ENCODE data around the gene TAF4B.

GRCh38 chr18:26357960-26358359 is 131.7 kb downstream of the TAF4B start:
- TF ChIP-seq, protein P1, sequence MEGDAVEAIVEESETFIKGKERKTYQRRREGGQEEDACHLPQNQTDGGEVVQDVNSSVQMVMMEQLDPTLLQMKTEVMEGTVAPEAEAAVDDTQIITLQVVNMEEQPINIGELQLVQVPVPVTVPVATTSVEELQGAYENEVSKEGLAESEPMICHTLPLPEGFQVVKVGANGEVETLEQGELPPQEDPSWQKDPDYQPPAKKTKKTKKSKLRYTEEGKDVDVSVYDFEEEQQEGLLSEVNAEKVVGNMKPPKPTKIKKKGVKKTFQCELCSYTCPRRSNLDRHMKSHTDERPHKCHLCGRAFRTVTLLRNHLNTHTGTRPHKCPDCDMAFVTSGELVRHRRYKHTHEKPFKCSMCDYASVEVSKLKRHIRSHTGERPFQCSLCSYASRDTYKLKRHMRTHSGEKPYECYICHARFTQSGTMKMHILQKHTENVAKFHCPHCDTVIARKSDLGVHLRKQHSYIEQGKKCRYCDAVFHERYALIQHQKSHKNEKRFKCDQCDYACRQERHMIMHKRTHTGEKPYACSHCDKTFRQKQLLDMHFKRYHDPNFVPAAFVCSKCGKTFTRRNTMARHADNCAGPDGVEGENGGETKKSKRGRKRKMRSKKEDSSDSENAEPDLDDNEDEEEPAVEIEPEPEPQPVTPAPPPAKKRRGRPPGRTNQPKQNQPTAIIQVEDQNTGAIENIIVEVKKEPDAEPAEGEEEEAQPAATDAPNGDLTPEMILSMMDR (IDR thresholded peaks at IDR 0.05), result no peak
- no peak for TF ChIP-seq ATF3 (CRISPR knock-in tag; conservative IDR thresholded peaks at IDR 0.05)
- no peak for TF ChIP-seq IRF2 (CRISPR knock-in tag; IDR thresholded peaks at IDR 0.05; ENCODE audit: borderline replicate concordance, low read depth)
- no peak for TF ChIP-seq ZNF121 (CRISPR knock-in tag; IDR thresholded peaks at IDR 0.05)
- no peak for TF ChIP-seq ZNF232 (CRISPR knock-in tag; IDR thresholded peaks at IDR 0.05)

All from WTC11 (cell line).